Loucy (cell line): ENCODE results near the gene MARVELD2.
"Not testable (repeated sequence)": the region's sequence is repeated elsewhere in the genome, so short reads cannot be mapped to it uniquely, and the experiment has no call there.

ENCODE experiments used
- H2AFZ ChIP-seq: fragments of 200-600 bp; sonication (generic); 2 replicates; pipeline ENCODE4 v1.6.0; 2016; ENCODE audit warnings: antibody characterized with exemption, mild to moderate bottlenecking, low read length, moderate library complexity
- H3F3A ChIP-seq: fragments of 200-600 bp; 2 replicates; pipeline ENCODE4 v1.6.0; 2016; ENCODE audit warnings: antibody characterized with exemption, low read depth, mild to moderate bottlenecking
- H3K27me3 ChIP-seq: fragments of 200-600 bp; sonication (generic); 2 replicates; pipeline ENCODE4 v1.6.1; 2014; ENCODE audit warnings: low read length, mild to moderate bottlenecking; ENCODE audit not compliant: insufficient read depth, poor library complexity, severe bottlenecking
- H3K36me3 ChIP-seq: fragments of 200-600 bp; sonication (generic); 2 replicates; pipeline ENCODE4 v1.6.1; 2016; ENCODE audit warnings: low read length; ENCODE audit not compliant: insufficient read depth
- H3K4me1 ChIP-seq: fragments of 200-600 bp; sonication (generic); 2 replicates; pipeline ENCODE4 v1.5.1; 2014; ENCODE audit warnings: low read length, mild to moderate bottlenecking; ENCODE audit not compliant: insufficient read depth, poor library complexity, severe bottlenecking
- H3K4me2 ChIP-seq: fragments of 200-600 bp; sonication (generic); 2 replicates; pipeline ENCODE4 v1.6.0; 2014; ENCODE audit warnings: antibody characterized with exemption, low read length, low read depth, mild to moderate bottlenecking; ENCODE audit not compliant: poor library complexity, severe bottlenecking
- H3K4me3 ChIP-seq: fragments of 200-600 bp; sonication (generic); 2 replicates; pipeline ENCODE4 v1.5.1; 2014; ENCODE audit warnings: low read length, mild to moderate bottlenecking, mixed read lengths; ENCODE audit not compliant: poor library complexity, severe bottlenecking
- H3K79me2 ChIP-seq: fragments of 200-600 bp; sonication (generic); 2 replicates; pipeline ENCODE4 v1.6.1; 2014; ENCODE audit warnings: low read length; ENCODE audit not compliant: insufficient read depth
- H3K9ac ChIP-seq: fragments of 200-600 bp; sonication (generic); 2 replicates; pipeline ENCODE4 v1.6.0; 2014; ENCODE audit warnings: mild to moderate bottlenecking, low read depth, low read length, moderate library complexity; ENCODE audit not compliant: poor library complexity, severe bottlenecking
- H3K9me2 ChIP-seq: fragments of 200-600 bp; sonication (generic); replicated peaks from 2 replicates; pipeline ENCODE4 v1.6.1; 2016; ENCODE audit warnings: low read depth, low read length, mixed read lengths
- H3K9me3 ChIP-seq: fragments of 200-600 bp; sonication (generic); 2 replicates; pipeline ENCODE4 v1.6.1; 2014; ENCODE audit warnings: mild to moderate bottlenecking, antibody characterized with exemption, low read length, low read depth; ENCODE audit not compliant: insufficient read depth
- H4K20me1 ChIP-seq: fragments of 200-600 bp; sonication (generic); 2 replicates; pipeline ENCODE4 v1.6.0; 2014; ENCODE audit warnings: antibody characterized with exemption, low read length, mild to moderate bottlenecking; ENCODE audit not compliant: insufficient read depth, poor library complexity, severe bottlenecking
- EZH2phosphoT487 ChIP-seq: fragments of 200-600 bp; IDR thresholded peaks from 2 replicates; pipeline ENCODE4 v1.6.1; 2018; ENCODE audit warnings: antibody characterized with exemption, mild to moderate bottlenecking, moderate library complexity, borderline replicate concordance
- TF ChIP-seq, protein P1 (sequence below): fragments of 200-600 bp; sonication (generic); conservative IDR thresholded peaks from 2 replicates; pipeline ENCODE4 v1.5.1; 2014; ENCODE audit warnings: mild to moderate bottlenecking, antibody characterized with exemption, low read length

MARVELD2 gene

DNA sequence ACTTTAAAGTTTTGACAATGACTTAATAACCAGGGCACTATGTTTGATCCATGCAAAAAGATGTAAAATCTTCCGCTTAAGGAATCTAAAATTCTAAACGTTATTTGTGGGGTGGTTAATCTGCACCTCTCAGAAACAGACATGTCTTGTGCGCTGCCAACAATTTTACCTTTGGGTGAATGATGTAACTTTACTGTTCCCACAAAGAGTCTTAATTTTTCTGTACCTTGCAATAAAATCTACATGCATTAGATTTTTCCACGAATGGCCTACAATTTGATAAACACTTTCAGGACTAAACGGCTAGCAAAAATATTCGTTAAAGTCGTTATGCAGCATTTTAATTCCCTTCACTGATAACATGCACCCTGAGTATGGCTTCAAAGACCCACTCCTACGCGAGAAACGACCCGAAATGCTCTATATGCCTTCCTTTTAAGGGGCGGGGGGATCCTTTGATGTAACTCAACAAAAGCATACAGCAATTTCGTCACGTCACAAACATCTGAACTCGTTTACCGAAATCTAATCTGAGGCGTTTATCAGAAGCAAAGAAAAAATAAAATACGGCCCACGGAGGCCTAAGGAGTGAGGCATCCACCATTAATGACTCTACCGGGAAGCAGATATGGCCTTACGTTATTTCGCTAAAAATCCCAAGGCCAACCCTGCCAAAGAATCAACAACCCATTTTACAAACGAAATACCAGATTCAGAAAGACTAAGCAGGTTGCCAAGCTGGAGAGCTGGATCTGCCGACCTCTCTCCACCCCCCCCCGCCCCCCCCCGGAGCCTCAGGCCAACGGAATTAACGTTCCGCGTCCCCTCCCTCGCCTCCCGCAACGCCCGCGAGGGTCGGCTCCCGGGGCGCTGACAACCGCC lies 46.2 kb upstream of the MARVELD2 start:
- Histone ChIP-seq H3K27me3 (no peaks in the 10 kb centered on the region), H3F3A (no peaks in the 10 kb centered on the region), H3K4me3 (peak overlapping the region; percentile 97), H3K9me3 (no peaks in the 10 kb centered on the region), H3K4me1 (peaks cover 45% of the 10 kb centered on the region), H4K20me1 (peaks cover 59% of the 10 kb centered on the region), H3K4me2 (peak overlapping the region; percentile 99), H3K9me2 (no peaks in the 10 kb centered on the region), H2AFZ (peak overlapping the region; percentile 93), H3K9ac (peak overlapping the region; percentile 96), H3K79me2 (peaks cover 82% of the 10 kb centered on the region), H3K36me3 (peaks cover 15% of the 10 kb centered on the region; the same call in 1 of the 2 replicates)
- TF ChIP-seq, protein P1, sequence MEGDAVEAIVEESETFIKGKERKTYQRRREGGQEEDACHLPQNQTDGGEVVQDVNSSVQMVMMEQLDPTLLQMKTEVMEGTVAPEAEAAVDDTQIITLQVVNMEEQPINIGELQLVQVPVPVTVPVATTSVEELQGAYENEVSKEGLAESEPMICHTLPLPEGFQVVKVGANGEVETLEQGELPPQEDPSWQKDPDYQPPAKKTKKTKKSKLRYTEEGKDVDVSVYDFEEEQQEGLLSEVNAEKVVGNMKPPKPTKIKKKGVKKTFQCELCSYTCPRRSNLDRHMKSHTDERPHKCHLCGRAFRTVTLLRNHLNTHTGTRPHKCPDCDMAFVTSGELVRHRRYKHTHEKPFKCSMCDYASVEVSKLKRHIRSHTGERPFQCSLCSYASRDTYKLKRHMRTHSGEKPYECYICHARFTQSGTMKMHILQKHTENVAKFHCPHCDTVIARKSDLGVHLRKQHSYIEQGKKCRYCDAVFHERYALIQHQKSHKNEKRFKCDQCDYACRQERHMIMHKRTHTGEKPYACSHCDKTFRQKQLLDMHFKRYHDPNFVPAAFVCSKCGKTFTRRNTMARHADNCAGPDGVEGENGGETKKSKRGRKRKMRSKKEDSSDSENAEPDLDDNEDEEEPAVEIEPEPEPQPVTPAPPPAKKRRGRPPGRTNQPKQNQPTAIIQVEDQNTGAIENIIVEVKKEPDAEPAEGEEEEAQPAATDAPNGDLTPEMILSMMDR = no peak
- no peak for TF ChIP-seq EZH2phosphoT487

DNA sequence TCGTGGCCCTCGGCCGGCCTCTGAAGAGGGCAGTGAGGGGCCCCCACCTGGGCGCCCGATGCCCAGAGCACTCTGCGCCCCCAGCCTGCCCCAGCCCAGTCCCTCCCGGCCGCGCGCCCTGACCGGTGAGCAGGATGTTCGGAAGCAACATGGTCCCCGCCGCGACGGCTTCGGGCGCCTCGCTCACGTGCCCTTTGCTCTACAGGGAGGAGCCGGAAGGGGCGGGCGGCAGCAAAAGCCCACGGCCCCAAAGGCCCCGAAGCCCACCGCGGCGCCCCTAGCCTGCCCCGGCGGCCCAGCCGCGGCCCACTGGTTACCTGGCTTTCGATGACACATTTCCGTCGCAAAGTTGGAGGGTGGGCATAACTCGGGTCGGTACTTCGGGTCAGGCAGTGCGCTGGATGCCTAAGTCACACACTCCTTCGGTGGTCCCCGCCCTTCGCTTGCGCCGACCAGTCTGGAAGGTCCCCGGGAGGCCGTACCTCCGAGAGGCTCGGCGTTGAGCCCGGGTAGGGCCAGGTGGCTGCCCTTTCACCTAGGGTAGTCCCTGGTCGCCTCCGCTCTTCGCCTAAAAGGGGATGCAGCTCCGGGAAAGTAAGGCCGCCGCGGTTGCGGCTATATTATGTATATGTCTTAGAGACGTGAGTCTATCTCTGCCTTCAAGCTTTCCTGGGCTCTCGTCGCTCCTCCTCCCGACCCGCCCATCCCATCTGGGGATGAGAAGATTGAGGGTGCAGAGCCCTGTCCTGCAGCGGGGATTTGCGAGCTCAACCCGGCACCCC lies 45.4 kb upstream of the MARVELD2 start, which contains the start of the genes AK6, RAD17 and TAF9:
Gene AK6, minus strand, starts transcription at position 181 of the 782 bp plus-strand sequence. Its CDS starts 30 bp downstream, at position 151.
Gene RAD17, plus strand, starts transcription at position 479 of the 782 bp plus-strand sequence. CDS start 2,391 bp downstream, outside the sequence.
Gene TAF9, minus strand, starts transcription at position 181 of the 782 bp plus-strand sequence. CDS start 3,783 bp downstream, outside the sequence.
- Histone ChIP-seq H3K9ac (peak within 1 kb of the TSS; percentile 96), H3K4me1 (peaks cover 42% of the 10 kb centered on the region), H4K20me1 (peaks cover 59% of the 10 kb centered on the region), H3K79me2 (peaks cover 75% of the 10 kb centered on the region), H3K9me2 (no peaks in the 10 kb centered on the region), H3K4me3 (peak within 1 kb of the TSS; percentile 97), H3K9me3 (no peaks in the 10 kb centered on the region), H3K27me3 (no peaks in the 10 kb centered on the region), H3F3A (no peaks in the 10 kb centered on the region), H3K4me2 (peak within 1 kb of the TSS; percentile 99), H2AFZ (peak within 1 kb of the TSS; percentile 93), H3K36me3 (peaks cover 19% of the 10 kb centered on the region; the same call in 1 of the 2 replicates)
- no peak for TF ChIP-seq EZH2phosphoT487
- TF ChIP-seq, protein P1 = no peak

DNA sequence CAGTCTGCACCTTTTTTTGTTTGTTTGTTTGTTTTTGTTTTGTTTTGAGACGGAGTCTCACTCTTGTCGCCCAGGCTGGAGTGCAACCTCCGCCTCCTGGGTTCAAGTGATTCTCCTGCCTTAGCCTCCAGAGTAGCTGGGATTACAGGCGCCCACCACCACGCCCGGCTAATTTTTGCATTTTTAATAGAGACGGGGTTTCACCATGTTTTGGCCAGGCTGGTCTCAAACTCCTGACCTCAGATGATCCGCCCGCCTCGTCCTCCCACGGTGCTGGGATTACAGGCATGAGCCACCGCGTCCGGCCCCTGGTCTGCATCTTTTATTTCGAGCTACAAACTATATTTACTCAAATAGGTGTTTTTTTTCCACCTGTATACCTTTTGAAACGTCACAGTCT lies 44.6 kb upstream of the MARVELD2 start:
- H3K79me2 ChIP-seq = peaks cover 67% of the 10 kb centered on the region
- H3K36me3 ChIP-seq = peaks cover 14% of the 10 kb centered on the region; the same call in 1 of the 2 replicates
- peaks cover 51% of the 10 kb centered on the region for H4K20me1 ChIP-seq
- peak overlapping the region; percentile 90 for H3K4me2 ChIP-seq
- H3K27me3 ChIP-seq, H3K9me3 ChIP-seq, H3K9me2 ChIP-seq, H3F3A ChIP-seq: not testable (repeated sequence)
- H2AFZ ChIP-seq = peak overlapping the region; percentile 93
- H3K4me1 ChIP-seq = peaks cover 45% of the 10 kb centered on the region
- peak overlapping the region; percentile 97 for H3K4me3 ChIP-seq
- peak overlapping the region; percentile 96 for H3K9ac ChIP-seq
